GM18508 (cell line): ENCODE results near the gene NUP210.

Experiments
- ATAC-seq: cut with Tn5 transposase; IDR thresholded peaks from one replicate; pipeline ENCODE4 v1.9.1; 2021; ENCODE audit warnings: moderate number of reproducible peaks; ENCODE audit not compliant: insufficient read depth, unreplicated experiment

Gene NUP210

DNA sequence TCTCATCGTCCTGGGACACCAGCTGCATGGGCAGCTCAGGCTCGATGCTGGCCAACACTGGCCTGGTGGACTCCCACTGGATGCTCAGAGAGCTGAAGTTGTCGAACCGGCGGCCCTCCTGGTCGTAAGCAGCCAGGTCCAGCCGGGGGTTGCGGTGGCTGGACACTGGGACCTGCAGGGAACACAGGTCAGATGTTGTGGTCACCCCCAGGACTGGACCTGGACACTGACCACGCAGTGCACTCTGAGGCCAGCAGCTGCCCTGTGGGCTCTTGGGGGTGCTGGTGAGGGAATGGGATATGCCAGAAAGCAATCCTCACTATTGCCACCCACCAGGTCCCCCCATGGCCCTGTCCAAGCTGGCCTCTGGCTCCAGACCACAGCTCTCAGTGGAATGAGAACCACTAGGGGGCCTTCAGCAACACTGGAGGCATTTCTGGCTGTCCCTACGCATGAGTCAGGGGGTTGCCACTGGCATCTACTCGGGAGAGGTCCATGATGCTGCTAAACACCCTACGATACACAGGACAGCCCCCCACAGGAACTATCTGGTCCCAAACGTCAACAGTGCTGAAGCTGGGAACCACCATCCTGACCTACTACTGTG, 66.1 kb downstream of the NUP210 start:
- ATAC-seq: no peak

DNA sequence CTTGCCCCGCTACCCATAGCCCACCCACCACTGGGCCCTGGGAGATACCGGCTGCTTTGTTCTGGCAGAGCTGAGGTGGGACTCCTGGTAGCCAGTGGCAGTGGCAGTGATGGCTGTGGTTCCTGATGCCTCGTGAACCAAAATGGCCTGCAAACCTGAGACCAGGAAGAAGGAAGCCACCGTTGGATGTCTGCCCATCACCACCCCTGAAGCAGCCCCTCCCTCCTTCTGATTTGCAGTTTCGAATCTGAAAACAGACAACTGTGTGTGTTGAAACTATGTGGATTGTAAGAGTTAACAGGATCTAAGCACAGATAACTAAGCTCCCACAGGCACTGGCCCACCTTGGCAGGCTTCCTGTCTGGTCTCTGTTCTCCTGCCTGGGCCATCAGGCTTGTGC, 66.6 kb downstream of the NUP210 start:
- no peak for ATAC-seq

DNA sequence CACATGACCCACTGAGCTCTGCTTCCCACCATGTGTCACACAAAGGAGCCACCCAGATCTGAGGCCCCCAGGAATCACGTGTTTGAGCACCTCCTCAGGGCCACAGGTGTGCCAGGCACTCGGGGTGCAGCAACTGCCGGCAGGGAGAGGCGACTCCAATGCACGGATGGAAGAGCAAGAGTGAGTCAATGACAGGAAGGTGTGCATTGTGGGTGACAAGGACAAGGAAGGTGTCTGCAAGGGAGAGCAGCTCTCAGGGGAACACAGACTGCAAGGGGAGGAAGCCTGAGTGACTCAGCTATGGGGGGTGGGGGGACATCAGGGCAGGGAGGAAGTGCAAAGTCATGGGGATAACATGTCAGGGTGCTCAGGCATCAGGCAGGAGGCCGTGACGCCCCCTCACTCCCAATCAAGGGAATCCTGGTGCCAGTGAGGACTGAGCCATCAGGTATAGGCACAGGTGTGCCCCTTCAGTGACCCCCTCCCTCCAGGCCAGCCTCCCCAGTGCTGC, 67.4 kb downstream of the NUP210 start:
- ATAC-seq: no peak

DNA sequence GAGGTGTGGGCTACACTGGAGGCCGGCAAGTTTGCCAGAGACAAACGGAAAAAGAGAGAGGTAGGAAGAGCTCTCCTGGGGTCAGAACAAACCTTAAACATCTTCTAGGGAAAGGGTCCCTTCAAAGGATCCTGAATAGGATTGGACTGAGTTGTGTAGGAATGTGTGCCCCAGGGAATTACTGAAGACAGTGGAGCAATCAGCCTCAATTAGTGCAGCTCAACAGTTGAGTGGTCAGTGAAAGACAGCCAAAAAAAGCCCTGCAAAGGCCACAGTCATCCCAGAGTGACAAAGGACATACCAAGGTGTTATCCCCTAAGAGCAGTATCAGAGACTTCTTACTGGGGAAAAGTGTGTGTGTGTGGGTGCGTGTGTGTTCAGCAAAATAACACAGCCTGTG, 70.3 kb downstream of the NUP210 start:
- no peak for ATAC-seq

DNA sequence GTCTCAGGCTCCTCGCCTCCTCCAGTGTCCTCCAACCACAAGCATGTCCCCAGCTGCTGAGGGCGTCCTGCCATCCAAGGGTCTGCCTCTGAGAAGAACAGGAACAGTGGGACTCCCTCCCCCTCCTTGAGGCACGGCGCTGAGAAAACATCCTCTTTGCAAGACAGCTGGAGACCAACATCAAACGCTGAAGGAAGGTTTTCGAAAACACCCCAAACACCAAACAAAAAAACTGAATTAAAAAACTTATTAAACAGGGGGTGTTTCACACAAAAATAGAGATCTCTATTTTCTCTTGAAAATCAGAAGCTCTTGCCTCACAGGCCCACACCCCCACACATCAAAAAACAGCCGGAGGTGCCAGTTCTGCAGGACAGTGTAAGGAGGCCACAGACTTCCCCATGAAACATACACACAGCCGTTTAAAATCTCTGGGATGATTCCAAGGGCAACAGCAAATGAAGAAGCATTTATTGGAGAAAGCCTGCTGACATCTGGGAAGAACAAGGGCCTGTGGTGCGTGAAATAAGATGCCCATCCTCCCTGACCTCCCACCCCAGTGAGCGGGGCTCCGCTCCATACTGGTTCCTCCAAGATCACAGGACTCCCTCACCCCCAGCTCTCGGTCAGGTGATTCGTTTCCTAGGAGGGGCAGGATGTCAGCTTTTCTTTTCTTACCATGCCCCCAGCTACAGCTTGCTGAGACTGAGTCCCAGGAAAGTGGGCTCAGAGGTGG, 71.3 kb downstream of the NUP210 start:
- ATAC-seq: no peak

DNA sequence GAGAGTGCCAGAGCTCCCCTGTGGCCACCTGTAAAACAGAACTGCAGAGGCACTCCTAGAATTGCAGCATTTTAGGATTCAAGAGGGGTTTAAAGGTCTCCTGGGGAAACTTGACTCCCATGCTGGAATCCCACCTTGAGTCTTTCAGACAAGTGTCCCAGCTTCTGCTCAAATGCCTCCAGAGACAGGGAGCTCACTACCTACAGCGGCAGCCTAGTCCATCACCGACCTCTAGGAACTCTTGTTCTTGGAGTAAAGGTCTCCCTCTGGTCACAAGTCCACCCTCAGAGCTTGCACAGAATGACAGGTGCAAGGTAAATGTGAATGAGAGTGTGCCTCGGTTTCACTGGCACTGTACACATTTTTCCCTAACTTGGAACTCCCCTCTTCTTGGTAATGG, 72.0 kb downstream of the NUP210 start:
- ATAC-seq: no peak

DNA sequence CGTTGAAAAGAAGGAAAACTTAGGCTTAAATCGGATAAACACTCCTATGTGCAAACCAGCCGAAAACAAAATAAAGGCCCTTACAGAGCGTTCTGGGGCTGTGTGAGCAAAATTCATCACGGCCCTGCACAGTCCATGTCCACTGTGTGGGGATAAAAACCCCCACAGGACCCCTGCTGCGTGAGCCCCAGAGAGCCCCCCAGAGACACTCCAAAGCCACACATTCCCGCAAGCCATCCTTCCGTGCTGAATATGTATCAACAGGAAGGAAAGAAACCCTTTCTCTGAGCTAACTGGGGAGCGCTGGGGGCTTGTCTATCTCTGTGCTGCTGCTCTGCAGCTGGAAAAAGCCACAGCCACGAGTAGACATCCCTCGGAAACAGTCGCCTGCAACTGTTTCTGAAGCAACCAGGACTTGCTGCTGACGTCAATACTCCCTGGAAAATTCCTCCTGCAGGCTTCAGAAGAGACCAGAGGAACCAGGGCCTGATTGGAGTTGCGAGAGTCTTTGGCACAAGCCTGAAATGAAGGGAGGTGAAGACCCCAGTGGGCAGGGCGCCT, 72.7 kb downstream of the NUP210 start:
- ATAC-seq: no peak

DNA sequence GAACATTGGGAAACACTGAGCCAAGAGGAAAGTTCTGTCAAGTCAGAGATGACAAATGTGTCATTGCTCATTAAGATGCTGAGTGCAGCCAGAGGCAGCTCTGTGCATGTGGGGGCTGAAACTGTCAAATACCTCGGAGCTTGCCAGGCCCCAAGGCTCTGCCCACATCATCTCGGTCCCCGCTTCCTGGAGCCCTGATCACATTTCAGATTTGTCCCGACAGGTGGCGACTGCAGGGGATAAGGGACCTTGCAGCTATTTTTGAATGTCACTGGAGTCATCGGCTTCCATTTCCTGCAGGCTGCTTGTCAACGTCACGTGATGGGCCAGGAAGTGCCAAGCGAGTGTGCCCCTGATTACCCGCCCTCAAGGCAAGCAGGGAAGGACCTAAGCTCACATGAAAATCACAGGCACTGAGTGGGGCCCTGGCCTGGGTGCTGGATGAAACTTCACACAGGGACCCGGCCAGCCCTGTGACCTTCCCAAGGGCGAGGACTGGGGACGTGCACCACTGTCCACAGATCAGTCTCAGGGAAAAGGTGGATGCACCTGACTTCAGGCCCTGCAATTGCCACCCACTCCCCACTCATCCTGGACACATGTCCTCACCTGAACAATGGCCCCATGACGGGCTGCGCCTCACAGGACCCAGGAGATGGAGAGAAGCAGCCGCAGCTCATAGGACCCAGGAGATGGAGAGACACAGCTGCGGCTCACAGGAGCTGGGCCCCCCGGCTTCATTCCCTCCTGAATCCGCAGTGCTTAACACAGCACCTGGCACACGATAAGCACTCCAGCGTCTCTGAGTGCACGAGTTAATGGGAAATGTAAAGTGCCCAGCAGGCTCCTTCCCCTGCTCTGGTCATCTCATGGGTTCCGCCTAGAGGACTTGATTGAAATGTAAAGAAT, 73.4 kb downstream of the NUP210 start:
- ATAC-seq: no peak

DNA sequence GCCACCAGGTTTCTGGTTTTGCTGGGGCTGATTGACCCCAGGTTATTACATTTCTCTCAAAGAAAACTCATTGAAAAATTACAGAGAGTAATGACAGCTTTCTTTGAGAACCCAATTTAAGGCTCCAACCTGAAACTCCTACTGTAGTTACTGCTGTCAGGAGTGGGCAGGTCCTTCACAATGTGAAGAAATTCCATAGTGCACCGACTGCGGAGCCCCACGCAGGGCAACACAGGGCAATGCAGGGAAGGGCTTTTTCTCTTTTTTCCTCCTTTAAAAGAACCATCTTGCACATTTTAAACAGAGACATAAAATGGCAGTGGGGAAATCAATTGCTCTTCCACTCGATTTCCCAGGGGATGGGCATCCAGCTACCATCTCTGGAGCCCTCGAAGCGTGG, 74.3 kb downstream of the NUP210 start:
- ATAC-seq: no peak

DNA sequence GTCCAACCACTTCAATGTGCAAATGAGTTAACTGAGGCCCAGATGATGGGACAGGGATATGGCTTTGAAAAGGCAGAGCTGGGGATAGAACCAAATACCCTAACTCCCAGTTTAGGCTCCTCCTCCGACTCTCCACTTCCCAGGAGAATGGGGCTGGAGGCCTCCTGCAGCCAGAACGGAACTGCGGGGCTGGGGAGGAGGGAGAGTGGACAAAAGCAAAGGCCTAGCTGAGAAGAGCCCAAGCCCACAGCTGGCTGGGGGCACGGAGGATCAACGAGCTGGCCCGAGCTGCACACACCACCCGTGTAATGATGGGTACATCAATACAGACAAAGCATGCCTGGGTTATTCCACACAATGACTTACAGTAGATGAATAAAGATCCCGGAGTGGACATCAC, 74.8 kb downstream of the NUP210 start:
- no peak for ATAC-seq

DNA sequence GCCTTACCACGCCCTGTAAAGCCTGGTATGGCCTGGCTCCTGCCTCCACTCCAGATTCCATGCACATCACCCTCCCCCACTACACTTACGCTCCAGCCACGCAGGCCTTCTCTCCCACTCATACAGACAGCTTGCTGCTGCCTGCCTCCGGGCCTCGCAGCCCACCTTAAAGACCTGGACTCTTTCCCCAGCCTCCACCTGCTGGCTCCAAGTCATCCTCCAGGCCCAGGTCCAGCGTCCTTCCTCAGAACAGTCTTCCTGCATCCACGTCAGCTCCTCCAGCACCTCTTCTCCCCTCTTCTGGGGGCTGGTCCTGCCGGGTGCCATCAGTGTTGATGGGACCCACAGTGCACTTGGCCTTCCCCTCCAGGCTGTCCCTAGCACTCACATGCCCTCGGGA, 75.5 kb downstream of the NUP210 start:
- ATAC-seq: no peak

DNA sequence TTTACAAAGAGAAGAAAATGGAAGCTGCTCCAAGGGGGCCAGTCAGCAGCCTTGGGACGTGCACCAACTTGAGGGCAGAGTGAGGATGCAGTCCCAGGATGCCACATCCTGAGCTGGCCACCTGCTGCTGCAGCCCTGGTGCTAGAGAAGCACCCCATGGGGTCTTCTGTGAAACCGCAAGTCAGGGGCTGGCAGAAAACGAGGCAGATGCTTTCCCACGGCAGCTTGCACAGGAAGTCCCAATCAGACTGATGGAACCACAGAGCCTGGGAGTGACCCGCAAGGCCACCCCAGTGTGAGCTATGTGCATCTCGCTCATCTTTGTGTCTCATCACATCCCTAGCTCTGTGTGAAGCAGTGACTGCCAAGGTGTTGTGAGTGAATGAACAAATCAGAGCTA, 76.5 kb downstream of the NUP210 start:
- no peak for ATAC-seq

DNA sequence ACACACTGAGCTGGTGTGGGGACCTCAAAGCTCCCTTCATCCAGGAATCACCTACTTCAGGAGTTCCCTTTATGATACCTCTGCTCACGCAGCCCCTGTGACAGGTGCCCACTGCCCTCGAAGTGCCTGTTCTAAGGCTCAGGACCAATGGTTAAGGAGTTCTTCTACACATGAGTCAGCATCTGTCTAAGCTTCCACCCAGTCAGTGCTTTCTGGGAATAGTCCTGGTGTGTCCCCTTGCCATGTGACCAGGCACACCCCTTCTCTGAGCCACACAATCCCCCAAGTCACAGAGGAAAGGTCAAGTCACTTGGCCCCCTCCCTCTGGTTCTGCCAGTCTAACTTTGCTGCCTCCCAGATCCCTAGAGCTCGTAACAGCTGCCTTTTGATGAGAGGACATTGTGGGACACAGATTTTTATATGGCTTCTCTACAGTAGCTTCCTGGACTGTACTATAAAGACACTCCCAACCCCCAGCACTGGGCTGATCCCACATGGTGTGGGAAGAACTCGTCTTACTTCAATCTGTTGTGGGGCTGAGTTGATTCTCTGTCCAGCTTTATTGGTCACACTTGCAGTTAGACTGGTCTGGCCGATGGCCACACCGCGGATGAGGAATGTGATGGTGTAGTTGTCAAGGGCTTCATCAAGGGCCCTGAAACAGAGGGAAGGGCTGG, 78.8 kb downstream of the NUP210 start:
- no peak for ATAC-seq

DNA sequence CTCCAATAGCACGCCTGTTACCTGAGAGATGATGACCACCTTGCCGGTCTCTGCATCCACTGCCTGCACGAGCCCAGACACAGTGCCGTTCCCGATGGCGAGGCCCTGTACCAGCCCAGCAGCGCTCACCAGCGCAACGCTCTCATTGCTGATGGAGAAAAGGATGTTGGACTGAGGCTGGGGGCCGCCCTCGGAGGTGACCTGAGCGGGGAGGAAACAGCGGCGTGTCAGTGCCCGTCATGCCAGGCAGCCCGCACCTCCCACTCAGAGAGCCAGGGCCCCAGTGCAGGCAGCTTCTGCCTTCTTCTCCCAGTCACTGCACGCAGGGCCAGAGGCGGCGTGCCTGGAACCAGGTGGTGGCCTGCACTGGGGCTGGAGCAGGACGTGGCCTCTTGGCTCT, 80.3 kb downstream of the NUP210 start:
- no peak for ATAC-seq

DNA sequence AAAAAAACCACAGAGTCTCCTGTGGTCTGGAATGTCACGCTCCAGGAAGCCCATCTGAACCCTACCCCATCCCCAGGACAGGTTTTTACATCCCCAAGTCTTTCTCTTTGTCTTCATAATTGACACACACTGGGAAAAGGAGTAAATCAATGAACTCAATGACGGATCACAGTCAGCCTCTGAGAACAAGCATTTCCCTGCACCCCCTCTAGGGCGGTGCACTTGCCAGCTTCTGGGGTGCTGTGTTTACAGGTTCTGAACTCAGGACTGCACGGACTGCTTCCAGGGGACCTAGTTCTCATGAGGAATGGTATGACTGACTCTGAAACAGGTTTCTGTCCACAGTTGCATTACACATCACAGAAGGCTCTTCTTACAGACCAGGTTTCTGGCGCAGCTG, 81.1 kb downstream of the NUP210 start:
- ATAC-seq: no peak

DNA sequence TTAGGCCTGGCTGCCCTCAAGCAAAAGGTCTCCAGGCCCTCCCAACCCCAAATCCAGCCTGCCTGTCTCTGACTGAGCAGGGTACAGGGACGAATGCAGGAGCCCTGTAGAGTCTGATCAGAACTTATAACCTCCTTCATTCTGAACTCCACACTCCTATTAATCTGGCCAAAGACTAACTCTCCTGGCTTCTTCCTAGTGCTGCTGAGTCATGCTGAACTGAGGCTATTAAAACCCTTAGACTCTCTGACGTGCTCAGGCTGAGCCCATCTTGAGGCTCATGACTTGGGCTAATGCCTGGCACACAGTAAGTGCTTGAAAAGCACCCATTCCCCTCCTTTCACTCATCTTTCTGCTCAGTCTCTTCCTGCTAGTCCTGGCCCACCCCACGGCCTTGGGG, 81.9 kb downstream of the NUP210 start:
- no peak for ATAC-seq

DNA sequence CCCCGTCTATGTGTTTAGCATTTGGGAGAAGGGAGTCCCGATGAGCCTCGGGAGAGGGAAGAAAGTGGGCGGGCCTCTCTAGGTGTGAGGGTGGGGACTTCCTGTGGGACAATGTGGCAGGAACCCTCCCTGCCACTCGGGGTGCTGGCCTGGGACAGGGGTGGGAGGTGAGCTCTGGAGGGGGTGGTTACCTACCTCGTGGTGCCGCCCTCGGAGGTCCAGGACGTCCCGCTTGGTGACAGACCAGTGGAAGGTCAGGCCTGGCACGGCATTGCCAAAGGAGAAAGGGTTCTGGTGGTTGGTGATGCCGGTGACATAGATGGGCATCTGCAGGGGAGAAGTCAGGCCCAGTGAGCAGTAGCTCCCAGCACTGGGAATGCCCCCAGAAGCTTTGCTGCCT, 83.5 kb downstream of the NUP210 start:
- no peak for ATAC-seq

DNA sequence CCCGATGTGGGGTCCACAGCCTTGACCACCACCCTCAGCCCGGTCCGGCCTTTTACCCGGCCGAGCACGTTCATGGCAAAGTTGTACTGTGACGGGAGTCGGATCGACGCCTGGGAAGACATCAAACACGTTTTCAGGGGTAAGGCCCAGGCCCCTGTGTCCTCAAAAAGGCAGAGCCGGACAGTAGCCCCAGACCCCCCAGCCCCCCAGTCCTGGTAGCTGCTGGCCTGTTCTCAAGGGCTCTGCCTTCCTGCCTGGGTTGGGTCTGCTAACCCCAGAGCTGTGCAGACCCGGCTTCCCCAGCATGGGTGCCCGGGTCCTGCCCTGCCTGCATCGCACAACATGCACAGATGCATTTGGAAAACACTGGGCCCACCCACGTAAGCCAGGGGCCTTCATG, 84.6 kb downstream of the NUP210 start:
- ATAC-seq: no peak

DNA sequence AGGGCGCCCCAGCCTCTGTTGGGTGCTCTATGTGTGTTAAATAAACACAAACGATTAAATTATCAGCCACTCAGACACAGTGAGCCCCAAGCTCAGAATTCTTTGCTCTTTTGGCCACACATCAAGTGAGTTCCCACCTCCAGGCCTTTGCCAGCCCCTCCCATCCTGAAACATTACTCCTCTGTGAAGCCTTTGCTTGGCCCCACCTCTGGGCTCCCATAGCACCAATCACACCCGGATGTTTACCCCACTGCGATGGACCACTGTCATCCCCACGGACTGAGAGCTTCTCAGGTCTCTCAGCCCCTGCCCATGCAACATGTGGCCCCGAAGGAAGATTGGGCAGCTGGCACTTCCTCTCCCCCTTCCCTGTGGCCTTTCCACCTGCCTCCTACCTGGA, 85.1 kb downstream of the NUP210 start:
- ATAC-seq: no peak

DNA sequence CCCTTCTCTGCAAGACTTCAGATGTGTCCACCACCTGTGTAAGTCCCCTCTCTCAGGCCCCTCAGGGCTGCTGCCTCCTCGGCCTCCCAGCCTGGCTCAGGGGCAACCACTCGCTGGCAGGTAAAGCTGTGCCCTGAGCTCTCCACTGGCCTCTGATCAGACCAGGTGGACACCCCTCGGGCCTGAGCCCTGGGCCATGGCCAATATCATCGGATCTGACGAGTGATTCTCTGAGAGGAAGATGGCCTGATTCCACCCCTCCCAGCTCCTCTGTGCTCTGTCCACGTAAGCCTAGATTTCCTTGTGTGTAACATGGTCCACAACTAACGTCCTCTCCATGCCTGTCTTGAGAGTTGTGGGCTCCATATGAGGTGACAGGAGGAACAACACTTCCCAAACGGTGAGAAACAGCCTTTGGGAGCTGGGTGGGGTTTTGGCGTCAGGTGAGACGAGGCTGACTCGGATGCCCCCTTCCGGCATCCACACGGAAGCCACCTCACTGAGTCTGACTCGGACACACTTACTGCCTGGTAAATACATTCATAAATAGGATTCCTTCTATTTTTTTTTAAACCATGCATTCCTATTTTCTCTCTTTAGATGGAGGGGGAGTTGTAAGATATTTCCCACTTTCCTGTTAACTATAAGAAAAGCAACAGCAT, 86.8 kb downstream of the NUP210 start:
- ATAC-seq: no peak
